CD4-positive, alpha-beta T cell treated with Interferon alpha-2 for 1 hour (primary cell): ENCODE data around the gene QKI.
A peak's percentile ranks its signal among the peaks of the same experiment; 100 is the strongest.
"Not testable (repeated sequence)": the region's sequence is repeated elsewhere in the genome, so short reads cannot be mapped to it uniquely, and the experiment has no call there.

Experiments used
- DNase-seq, 2 donors: peaks; one replicate each; pipeline ENCODE4 v3.0.0-alpha.2; 2020 to 2022

QKI gene

GRCh38 chr6:163414117-163414945, at the start of gene QKI:
Gene QKI (plus strand): TSS chr6:163414718. CDS start chr6:163415194, 476 bp downstream.
- peak; percentile 85 to 90 for DNase-seq

DNA sequence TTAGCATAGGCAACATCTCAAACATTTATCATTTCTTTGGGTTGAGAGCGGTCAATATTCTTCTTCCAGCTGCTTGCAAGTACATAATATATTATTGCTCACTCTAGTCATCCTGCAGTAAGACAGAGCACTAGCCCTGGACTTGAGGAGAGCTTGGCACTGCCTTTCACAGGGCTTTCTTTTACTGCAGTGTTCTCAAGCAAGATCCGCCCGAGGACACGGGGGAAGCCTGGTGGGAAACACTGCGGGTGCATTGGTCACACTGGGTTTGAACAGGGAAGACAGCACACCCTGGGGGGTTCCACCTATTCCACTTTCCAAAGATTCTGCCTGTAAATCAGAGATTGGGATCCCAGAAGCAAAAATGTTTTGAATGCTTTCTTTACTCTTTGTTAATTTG, 48.2 kb upstream of the QKI start:
- no peak for DNase-seq

DNA sequence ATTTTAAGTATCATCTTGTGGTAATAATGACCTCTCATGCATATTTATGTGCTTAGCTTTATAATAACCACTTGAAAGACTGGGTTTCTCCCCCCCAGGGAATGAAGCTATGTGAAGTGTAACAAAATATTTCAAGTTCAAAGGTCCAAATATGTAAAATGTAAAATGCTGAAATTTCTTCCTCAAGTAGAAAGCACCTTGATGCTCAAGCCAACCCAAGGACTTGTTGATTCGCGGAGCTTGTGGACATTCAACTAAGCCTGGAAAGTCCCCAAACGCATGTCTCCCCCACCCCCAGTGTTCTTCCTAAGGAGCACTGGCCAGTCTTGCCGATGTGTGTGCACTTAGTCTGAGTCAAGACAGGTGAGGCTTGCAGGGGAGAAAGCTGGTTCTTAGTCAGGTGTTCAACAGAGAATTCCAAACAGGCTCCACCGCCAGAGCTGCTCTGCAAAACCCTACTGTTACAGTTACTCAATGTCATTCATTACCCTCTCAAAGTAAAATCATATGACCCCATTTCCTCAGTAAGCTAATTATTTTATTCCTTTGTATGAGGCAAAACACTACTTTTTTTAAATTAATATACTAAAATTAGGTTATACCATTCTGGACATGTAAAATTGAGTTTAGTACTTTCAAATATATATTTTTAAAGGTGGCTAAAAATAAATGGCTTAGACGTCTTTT, 46.9 kb upstream of the QKI start:
- no peak for DNase-seq

GRCh38 chr6:163369141-163369540, 45.4 kb upstream of the QKI start:
- no peak for DNase-seq

DNA sequence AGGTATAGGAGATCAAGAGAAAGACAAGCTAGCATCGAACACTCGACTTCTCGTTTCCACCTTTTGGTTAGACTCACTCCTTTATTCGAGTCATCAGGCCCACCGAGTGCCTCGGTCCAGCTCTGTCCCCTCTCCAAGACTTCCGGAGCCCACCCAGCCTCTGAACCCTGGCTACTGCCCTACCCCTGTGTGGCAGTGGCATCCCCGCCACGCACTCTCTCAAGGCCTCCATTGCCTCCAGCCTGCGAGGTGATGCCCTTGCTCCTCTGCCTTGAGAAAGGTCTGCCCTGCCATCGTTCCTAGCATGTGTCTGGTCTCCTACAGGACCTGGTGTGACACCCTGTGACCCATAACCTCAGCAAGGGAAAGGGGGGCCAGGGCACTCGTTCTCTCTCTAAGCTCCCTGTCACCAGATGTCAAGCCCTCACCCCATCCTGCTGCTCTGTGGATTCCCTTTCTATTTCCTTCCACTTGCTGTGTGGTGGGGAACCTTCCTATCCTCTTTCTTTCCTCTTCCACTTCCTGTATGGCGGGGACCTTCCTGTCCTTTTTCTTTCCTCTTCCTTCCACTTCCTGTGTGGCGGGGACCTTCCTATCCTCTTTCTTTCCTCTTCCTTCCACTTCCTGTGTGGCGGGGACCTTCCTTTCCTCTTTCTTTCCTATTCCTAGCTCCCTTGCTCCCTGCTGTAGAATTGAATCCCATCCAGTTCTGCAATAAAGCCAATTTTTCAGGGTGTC, 44.7 kb upstream of the QKI start:
- no peak for DNase-seq

GRCh38 chr6:163370464-163371117, 43.9 kb upstream of the QKI start:
- DNase-seq, result no peak

GRCh38 chr6:163371129-163371528, 43.4 kb upstream of the QKI start:
- no peak for DNase-seq

DNA sequence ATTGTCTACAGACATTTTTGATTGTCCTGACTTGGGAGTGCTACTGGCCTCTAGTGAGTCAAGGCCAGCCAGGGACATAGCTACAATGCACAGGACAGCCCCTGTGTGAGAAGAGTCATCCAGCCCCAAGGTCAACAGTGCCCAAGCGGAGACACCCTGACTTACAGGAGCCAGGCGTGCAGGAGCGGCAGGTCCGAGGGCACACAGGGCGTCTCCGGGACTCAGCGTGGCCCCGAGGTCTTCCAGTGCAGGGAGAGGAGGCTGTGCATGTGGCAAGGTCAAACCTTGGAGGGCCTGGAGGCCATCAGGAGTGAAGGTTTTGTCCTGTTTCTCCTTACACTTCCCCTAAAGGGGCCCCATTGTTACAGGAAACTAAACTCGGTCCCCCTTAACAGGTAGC, 41.3 kb upstream of the QKI start:
- no peak for DNase-seq

DNA sequence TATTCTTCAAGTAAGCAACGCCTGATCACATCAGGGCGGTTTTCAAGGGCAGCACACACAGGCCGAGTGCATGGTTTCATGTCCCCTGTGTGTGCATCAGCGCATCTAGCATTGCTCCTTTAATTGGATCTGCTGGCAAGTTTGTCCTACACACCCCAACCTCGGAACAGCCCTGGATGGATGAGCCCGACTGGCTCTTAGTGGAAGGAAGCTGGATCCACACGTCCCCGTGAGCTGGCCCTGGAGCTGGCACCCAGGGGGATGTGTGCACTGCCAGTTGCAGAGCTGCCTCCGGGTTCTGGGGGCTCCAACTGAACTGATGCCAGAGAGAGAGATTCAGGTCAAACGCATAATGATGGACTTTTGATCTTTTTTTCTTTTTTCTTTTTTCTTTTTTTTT, 39.2 kb upstream of the QKI start:
- DNase-seq, result no peak

DNA sequence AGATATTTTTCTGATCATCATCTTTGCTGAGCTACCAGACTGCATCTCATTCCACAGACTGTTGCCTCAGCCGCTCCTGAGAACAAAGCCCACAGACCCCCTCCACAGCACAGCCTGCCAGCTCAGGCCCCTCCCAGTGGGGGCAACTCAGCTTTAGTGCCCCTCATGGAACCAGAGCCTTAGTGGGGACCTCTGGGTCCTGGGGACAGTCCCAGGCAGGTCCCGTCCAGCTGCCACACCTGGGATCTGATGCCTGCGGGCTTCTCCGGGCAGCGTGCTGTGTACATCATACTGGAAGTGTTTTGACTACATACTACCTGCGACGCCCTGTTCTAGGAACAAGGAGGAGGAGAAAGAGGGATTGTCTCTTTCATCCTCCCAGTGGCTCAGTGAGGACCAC, 38.3 kb upstream of the QKI start:
- no peak for DNase-seq

DNA sequence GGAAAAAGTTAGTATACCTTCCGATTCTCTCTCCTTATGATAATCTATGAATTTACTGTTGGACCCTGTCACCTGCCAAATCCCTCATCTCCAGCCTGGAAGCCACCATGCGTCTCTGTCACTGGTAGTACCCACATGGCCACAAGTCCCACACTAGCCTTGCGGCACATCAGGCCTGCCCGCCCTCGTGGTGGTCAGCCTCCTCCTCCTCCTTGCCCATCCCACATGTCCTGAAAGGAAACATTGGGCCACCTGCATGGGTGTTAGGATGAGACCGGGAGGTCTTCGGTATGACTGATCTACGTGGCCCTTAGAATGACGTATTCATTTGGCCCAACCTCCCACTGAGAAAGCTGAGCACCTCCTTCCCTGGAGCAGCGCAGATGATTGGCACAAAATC, 37.0 kb upstream of the QKI start:
- no peak for DNase-seq

GRCh38 chr6:163380216-163380615, 34.3 kb upstream of the QKI start:
- no peak for DNase-seq

GRCh38 chr6:163381118-163381756, 33.3 kb upstream of the QKI start:
- no peak for DNase-seq

DNA sequence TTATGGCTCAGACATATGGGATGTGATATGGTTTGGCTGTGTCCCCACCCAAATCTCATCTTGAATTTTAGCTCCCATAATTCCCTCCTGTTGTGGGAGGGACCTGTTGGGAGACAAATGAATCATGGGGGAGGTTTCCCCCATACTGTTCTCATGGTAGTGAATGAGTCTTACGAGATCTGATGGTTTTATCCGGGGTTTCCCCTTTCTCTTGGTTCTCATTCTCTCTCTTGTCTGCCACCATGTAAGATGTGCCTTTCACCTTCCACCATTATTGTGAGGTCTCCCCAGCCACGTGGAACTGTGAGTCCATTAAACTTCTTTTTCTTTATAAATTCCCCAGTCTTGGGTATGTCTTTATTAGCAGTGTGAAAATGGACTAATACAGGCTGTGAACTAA, 31.1 kb upstream of the QKI start:
- not testable (repeated sequence) for DNase-seq

- DNase-seq, result no peak
These were observed 30.6 kb upstream of the QKI start for GRCh38 chr6:163383912-163384311.

DNA sequence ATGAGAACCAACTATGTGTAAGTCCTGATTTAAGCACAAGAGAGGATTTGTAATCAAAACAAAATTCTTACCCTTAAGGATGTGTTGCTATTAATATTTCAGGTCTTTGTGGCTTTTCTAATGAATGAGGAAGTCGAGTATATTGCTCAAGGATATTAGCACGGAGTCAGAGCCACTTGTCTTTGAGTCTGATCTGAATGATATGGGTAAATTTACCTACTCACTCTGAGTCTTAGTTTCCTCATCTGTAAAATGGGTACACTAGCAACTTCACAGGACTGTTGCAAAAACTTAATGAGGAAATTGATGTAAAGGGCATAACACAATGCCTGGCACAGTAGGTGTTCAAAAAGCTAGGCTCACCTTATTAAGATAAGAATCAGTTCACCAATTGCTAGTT, 30.0 kb upstream of the QKI start:
- DNase-seq, result no peak

GRCh38 chr6:163385503-163385902, 29.0 kb upstream of the QKI start:
- not testable (repeated sequence) for DNase-seq

DNA sequence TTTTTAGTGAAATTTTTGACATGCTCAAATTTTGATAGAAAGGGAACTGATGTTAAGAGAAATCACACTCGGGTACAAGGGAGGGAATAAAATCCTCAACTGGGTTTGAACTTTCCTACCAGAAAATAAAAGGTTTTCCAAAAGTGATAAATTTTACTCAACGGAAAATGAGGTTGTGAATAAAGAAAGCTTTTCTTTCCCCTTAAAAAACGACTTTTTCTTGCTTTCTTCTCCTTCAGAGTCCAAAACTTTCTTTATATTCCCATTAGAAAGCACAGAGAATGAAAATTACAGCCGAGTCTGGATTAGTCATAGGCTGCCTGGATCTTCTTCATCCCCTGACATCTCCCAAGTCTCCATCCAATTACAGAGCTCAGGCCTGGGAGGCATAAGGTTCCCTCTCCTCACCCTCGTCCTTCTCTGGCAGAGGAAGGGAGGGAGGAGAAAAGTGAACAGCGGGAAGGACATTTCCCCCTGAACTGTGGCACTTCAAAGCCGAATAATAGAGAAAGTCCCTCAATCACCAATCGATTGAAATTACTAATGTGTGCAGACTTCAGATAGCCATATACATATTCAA, 28.1 kb upstream of the QKI start:
- no peak for DNase-seq

DNA sequence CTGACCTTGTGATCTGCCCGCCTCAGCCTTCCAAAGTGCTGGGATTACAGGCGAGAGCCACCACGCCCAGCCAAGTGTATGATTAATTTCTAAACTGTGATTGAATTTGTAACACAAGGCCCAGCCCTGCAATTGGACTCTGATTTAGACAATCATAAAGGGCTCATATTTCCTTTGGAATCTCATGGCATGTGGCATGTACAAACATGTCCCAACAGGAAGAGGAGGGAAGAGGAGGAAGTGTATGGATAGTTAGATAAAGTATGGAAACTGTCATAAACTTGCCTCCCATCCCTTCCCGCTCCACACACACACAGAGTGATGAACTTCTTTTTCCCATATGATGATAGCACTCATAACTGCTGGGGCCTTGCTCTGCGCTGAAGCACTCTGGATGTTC, 27.2 kb upstream of the QKI start:
- no peak for DNase-seq

- no peak for DNase-seq
These were observed 25.2 kb upstream of the QKI start for GRCh38 chr6:163389354-163389753.

DNA sequence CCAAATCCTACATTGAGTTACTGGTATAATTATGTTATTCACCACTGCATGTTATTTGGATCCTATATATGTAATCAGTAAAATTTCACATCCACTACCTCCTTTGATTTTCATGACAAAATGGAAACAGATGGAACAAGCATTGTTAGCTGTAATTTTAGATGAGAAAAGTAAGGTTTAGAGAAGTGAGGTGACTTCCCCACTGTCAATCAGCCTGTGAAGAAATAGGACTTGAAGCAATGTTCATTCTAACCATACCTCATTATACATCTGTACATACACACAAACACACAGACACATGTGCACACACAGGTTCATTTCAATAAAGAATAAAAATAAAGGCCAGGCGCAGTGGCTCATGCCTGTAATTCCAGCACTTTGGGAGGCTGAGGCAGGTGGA, 23.7 kb upstream of the QKI start:
- DNase-seq, result no peak

- DNase-seq, result no peak
These were observed 22.5 kb upstream of the QKI start for GRCh38 chr6:163391985-163392384.
